SK-N-SH (cell line): ENCODE results near the gene ADAMTS2.

Experiments used
- CTCF ChIP-seq: fragments of 200-600 bp; sonication (generic); IDR thresholded peaks from 2 replicates; pipeline ENCODE4 v1.6.1; 2017; ENCODE audit warnings: antibody characterized with exemption, mild to moderate bottlenecking, moderate library complexity
- ELF1 ChIP-seq: IDR thresholded peaks from 2 replicates; pipeline ENCODE4 v1.4.0; 2012
- EP300 ChIP-seq, 2 experiments: IDR thresholded peaks; 2 replicates each; pipeline versions ENCODE4 v1.4.0 to v1.6.1; 2012; ENCODE audit warnings: borderline replicate concordance in 1 of 2, low read depth in 1 of 2, low read length in 1 of 2
- EZH2phosphoT487 ChIP-seq: fragments of 200-600 bp; sonication (generic); IDR thresholded peaks from 2 replicates; pipeline ENCODE4 v1.6.1; 2017; ENCODE audit warnings: low read depth, mixed run types, mild to moderate bottlenecking, antibody characterized with exemption, moderate library complexity, borderline replicate concordance
- POLR2AphosphoS5 ChIP-seq: IDR thresholded peaks from 2 replicates; pipeline ENCODE4 v1.6.1; 2012; ENCODE audit warnings: low read depth, low read length
- RAD21 ChIP-seq: IDR thresholded peaks from 2 replicates; pipeline ENCODE4 v1.6.1; 2012; ENCODE audit warnings: mild to moderate bottlenecking, low read length
- TF ChIP-seq, protein P1 (sequence below): IDR thresholded peaks from 2 replicates; pipeline ENCODE4 v1.4.0; 2012; ENCODE audit warnings: low read depth, borderline replicate concordance

GRCh38 chr5:179308563-179309382 is 36.5 kb downstream of the ADAMTS2 start:
- TF ChIP-seq CTCF: no peak
- TF ChIP-seq RAD21: no peak
- no peak for TF ChIP-seq EP300 (IDR thresholded peaks at IDR 0.05; ENCODE audit: borderline replicate concordance in 1 of 2, low read depth in 1 of 2, low read length in 1 of 2)
- TF ChIP-seq ELF1: no peak
- TF ChIP-seq EZH2phosphoT487: no peak
- TF ChIP-seq POLR2AphosphoS5: no peak
- TF ChIP-seq, protein P1, sequence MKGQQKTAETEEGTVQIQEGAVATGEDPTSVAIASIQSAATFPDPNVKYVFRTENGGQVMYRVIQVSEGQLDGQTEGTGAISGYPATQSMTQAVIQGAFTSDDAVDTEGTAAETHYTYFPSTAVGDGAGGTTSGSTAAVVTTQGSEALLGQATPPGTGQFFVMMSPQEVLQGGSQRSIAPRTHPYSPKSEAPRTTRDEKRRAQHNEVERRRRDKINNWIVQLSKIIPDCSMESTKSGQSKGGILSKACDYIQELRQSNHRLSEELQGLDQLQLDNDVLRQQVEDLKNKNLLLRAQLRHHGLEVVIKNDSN: no peak
